OCI-LY3 (cell line): Measurements from ENCODE around the gene CDK12.
"Not testable (repeated sequence)": the region's sequence is repeated elsewhere in the genome, so short reads cannot be mapped to it uniquely, and the experiment has no call there.

Experiments
- EZH2phosphoT487 ChIP-seq: fragments of 200-600 bp; shearing (Covaris generic); IDR thresholded peaks from 2 replicates; pipeline ENCODE4 v1.6.1; 2018; ENCODE audit warnings: antibody characterized with exemption, mixed run types, low read depth
- TF ChIP-seq, protein P1 (sequence below): fragments of 200-600, 300-600 bp; sonication (generic); IDR thresholded peaks from 2 replicates; pipeline ENCODE4 v1.5.1; 2014; ENCODE audit warnings: antibody characterized with exemption, low read length, low read depth

DNA sequence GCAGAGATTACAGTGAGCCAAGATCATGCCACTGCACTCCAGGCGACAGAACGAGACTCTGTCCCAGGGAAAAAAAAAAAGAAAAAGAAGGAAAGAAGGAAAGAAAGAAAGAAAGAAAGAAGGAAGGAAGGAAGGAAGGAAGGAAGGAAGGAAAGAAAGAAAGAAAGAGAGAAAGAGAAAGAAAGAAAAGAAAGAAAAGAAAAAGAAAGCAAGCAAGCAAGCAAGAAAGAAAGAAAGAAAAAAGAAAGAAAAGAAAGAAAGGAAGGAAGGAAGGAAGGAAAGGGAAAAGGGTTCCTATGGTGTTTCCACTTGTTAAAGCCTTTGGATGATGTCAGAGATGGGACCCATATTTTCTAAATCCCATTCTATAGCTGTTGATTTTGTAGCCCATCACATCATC lies 21.4 kb upstream of the CDK12 start:
- TF ChIP-seq, protein P1, sequence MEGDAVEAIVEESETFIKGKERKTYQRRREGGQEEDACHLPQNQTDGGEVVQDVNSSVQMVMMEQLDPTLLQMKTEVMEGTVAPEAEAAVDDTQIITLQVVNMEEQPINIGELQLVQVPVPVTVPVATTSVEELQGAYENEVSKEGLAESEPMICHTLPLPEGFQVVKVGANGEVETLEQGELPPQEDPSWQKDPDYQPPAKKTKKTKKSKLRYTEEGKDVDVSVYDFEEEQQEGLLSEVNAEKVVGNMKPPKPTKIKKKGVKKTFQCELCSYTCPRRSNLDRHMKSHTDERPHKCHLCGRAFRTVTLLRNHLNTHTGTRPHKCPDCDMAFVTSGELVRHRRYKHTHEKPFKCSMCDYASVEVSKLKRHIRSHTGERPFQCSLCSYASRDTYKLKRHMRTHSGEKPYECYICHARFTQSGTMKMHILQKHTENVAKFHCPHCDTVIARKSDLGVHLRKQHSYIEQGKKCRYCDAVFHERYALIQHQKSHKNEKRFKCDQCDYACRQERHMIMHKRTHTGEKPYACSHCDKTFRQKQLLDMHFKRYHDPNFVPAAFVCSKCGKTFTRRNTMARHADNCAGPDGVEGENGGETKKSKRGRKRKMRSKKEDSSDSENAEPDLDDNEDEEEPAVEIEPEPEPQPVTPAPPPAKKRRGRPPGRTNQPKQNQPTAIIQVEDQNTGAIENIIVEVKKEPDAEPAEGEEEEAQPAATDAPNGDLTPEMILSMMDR: not testable (repeated sequence)
- not testable (repeated sequence) for TF ChIP-seq EZH2phosphoT487
